Hematopoietic multipotent progenitor cell treated with erythropoietin and hydrocortisone succinate and interleukin-3 and kit ligand, for 4 days (in vitro differentiated cells): ENCODE data around the gene FUT8.

ENCODE experiments used
- DNase-seq: peaks from one replicate; pipeline ENCODE4 v3.0.0-alpha.2; 2015

Gene FUT8

GRCh38 chr14:65496178-65496993 is 83.9 kb downstream of the FUT8 start:
- no peak for DNase-seq

GRCh38 chr14:65499138-65499537 is 86.6 kb downstream of the FUT8 start:
- no peak for DNase-seq

GRCh38 chr14:65500075-65500474 is 87.5 kb downstream of the FUT8 start:
- DNase-seq = no peak

DNA sequence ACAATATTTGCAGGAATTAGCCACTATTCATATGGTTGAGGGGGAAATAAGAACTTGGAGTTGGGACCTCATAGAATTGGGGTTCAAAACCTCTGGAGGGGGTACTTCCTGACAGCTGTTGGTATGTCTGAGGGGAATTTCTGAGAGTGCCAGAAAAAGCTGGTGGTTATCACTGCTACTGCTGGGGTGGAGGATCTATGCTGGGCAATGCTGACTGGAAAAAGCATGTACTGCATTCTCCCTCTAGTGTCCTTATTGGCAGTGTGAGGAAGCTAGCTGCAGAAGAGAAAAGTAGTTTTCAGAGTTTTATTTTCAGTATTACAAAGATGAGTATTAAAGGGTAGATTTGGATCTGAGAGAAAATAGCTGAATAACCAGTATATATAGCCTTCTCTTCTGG is 88.8 kb downstream of the FUT8 start:
- peak; percentile 60 for DNase-seq

DNA sequence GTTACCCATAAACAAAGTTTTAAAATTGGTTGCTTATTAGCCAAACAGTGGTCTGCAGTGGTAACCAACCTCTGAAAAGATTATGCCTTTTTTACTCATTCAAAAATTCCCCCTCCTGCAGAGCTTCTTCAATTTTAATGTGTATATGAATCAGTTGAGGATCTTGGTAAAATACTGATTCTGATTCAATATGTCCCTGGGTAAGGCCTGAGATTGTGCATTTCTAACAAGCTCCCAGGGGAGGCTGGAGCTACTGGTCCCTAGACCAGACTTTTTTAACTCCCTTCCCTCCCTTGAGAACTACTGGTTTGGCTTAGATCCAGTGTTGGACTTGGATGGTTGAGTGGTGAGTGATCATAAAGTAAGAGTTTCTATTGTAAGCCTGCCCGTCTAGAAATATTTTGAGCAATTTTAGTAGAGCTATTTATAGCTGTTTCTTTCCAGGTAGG is 90.2 kb downstream of the FUT8 start:
- DNase-seq = no peak

GRCh38 chr14:65503771-65504170 is 91.2 kb downstream of the FUT8 start:
- DNase-seq = no peak

GRCh38 chr14:65506801-65507200 is 94.3 kb downstream of the FUT8 start:
- DNase-seq = no peak

- DNase-seq = no peak
Observed at GRCh38 chr14:65509842-65510241, 97.3 kb downstream of the FUT8 start.

DNA sequence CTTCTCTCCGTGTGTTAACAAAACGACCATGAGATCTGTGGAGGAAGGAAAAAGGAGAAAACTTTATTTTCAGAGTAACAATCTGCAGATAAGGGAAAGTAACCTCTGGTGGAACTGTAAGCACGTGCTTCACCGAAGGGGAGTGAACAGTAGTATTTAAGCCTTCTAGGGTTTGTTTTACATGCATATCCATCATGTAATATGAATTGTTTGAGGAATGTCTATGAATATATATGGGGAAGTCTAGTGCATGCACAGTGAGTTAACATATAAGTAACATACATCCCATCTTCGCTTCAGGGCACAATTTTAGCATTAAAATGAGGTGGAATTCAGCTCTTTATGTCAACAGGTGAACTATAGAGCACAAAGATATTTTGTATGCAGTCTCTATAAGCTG is 101.1 kb downstream of the FUT8 start:
- no peak for DNase-seq

DNA sequence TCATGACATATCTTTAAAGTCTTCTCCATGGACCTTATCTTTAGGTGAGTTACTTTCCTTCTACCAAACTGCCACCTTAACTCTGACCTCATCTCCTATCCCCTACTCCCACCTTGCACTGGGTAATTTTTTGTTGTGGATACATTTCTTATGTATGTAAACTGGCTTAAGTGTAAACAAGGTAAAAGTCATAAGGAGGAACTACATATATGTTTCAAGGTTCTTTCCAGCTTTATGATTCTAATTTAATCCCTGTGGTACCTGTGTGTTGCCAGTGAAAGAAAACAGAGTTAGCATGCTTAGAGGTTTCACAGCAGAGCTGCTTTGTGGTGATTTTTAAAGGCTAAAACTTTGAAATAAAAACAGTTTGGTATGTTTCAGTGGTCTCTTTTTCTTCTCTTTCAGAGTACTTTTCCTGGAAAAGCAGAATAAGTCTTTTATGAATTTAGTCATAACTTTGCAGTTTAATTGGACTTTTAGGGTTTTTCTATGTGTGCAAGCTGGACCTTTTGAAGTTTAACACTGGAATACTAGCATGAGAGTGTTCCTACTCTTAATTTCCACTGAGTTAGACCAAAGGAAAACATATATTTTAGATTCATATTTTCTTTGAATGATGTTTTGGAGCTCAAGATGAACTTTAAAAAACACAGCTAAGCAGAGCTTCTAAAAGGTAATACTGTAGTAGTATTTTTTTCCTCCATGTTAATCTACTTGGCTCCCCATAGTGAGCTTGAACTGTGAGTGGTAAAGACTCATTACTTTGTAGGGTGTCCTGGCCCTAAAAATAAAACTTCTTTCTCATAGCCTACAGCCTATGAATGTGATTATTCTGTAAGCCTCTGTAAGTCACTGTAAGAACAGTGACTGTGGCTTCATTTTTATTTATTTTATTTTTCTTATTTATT is 105.4 kb downstream of the FUT8 start:
- no peak for DNase-seq

GRCh38 chr14:65528069-65528468 is 115.5 kb downstream of the FUT8 start:
- DNase-seq = no peak

DNA sequence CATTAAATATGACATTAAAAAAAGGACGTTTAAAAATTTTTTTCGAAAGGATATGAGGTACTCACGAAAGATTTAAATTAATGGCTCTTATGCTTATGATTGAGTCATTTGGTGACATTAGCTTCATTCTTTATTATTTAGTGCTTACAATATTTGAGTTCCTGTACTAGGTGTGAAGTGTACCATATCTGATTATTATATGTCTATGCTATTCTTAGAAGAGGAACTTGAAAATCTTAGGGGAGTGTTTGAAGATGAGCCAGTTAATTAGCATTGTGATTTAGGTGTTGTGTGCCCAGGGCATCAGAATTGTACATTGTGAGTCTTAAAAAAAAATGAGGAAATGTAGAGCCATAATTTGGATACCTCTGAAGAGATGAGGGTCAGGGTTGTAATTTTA is 118.6 kb downstream of the FUT8 start:
- DNase-seq = no peak

DNA sequence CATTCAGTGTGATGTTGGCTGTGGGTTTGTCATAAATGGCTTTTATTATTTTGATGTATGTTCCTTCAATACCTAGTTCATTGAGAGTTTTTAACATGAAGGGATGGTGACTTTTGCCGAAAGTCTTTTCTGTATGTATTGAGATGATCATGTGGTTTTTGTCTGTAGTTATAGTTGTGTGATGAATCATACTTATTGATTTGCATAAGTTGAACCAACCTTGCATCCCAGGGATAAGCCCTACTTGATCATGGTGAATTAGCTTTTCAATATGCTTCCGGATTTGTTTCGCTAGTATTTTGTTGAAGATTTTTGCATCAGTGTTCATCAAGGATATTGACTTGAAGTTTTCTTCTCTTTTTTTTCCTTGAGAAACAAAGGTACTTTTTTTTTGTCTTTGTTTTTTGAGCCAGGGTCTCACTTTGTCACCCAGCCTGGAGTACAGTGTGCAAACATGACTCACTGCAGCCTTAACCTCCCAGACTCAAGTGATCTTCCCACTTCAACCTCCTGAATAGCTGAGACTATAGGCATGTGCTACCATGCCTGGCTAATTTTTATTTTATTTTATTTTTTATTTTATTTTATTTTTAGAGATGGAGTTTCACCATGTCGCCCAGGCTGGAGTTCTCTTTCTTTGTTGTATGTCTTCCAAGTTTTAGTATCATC is 121.3 kb downstream of the FUT8 start:
- DNase-seq = no peak

DNA sequence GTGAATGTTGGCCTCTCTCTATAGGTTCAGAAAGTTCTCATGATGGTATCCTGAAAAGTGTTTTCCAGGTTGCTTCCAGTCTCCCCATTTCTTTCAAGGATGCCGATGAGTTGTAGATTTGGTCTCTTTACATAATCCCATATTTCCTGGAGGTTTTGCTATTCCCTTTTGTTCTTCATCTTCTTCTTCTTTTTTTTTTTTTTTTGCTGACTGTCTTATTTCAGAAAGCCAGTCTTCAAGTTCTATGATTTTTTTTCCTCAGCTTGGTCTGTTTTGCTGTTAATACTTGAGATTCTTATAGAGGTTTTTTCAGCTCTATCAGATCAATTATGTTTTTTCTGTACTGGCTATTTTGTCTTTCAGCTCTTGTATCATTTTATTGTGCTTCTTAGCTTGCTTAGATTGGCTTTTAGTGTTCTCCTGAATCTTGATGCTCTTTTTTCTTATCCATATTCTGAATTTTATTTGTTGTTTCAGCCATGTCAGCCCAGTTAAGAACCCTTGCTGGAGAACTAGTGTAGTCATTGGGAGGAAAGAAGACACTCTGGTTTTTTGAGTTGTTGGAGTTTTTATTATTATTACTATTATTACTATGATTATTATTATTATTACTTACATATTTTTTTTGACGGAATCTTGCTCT is 124.4 kb downstream of the FUT8 start:
- no peak for DNase-seq

GRCh38 chr14:65548878-65549277 is 136.3 kb downstream of the FUT8 start:
- DNase-seq = no peak

- peak; percentile 50 for DNase-seq
Observed at GRCh38 chr14:65549429-65549828, 136.9 kb downstream of the FUT8 start.

- DNase-seq = peak; percentile 46
Observed at GRCh38 chr14:65550779-65551643, 138.5 kb downstream of the FUT8 start.

- no peak for DNase-seq
Observed at GRCh38 chr14:65552724-65553123, 140.2 kb downstream of the FUT8 start.

DNA sequence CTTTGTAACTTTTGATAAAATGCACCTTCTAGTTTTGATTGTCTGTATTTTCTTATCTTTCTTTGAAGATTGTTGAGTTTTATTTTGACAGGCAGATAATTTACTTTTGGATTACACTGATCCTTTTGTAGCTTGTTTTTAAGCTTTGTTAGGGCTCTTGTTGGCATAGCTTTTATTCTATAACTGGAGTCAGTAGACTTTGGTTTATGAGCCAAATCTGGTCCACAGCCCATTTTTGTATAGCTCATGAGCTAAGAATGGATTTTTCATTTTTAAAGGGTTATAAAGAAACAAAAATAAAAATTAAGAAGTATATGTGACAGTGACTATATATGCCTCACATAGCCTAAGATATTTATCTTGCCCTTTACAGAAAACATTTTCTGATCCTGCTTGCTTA is 142.3 kb downstream of the FUT8 start:
- DNase-seq = no peak

GRCh38 chr14:65555358-65555757 is 142.8 kb downstream of the FUT8 start:
- DNase-seq = no peak

DNA sequence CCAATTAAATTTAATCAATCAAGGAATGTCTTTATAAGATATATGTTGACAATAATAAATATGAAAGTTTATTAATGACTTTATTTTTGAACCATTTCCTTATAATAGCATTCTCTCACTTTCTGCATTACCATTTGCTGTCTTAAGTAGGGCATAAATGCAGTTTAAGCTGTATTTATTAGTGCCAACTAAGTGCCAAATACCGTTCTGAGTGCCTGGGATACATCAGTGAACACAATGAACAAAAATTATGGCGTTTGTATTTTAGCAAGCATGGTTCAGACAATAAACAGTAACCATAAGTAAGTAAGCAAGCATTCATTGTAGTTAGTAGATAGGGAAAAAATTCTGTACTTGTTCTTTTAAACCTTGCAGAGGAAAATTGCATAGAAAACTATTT is 145.8 kb downstream of the FUT8 start:
- DNase-seq = no peak
